ENCODE results near the gene P2RY1. TPM values are rescaled to one million over a fixed set of nuclear protein-coding genes. Genes with fewer than 3 reads are reported as not detected.
A peak's percentile ranks its signal among the peaks of the same experiment; 100 is the strongest.

P2RY1 gene
- total RNA-seq, 1 experiment from 2014 or later = 1.7 TPM

DNA sequence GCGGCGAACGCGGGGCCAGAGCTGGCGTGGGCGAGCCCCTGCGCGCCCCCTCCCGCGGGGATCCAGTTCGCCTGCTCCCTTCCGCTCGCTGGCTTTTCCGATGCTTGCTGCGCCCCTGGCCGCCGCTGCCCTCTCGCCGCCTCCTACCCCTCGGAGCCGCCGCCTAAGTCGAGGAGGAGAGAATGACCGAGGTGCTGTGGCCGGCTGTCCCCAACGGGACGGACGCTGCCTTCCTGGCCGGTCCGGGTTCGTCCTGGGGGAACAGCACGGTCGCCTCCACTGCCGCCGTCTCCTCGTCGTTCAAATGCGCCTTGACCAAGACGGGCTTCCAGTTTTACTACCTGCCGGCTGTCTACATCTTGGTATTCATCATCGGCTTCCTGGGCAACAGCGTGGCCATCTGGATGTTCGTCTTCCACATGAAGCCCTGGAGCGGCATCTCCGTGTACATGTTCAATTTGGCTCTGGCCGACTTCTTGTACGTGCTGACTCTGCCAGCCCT, 721 bp downstream of the P2RY1 start:
- Histone ChIP-seq H3K27ac (ENCODE audit: low read depth, low read length) (no peak overlapping the region; the same call in 1 of the 2 replicates), H3K9me2 (ENCODE audit: insufficient read depth) (no peaks in the 10 kb centered on the region), H3K4me3 (replicated peaks in 1 of 2; ENCODE audit: low read depth in 1 of 2, low read length in 2 of 2) (peak overlapping the region; percentile 44 to 65), H3K4me1 (ENCODE audit: control insufficient read depth in 1 of 2, insufficient read depth in 2 of 2, low read length in 2 of 2) (peaks cover 0 to 16% of the 10 kb centered on the region in 2 experiments; a peak in 2 of 4 replicates), H3K36me3 (ENCODE audit: control insufficient read depth in 1 of 2, insufficient read depth in 2 of 2, low read length in 2 of 2) (no peaks in the 10 kb centered on the region), H4K20me1 (ENCODE audit: insufficient read depth) (no peaks in the 10 kb centered on the region), H3K4me2 (ENCODE audit: low read length) (peak overlapping the region; percentile 93), H3K9me3 (ENCODE audit: control insufficient read depth in 1 of 2, insufficient read depth in 1 of 2, low read depth in 1 of 2, low read length in 2 of 2) (no peaks in the 10 kb centered on the region), H3K79me2 (ENCODE audit: insufficient read depth, low read length) (no peaks in the 10 kb centered on the region), H3K27me3 (ENCODE audit: insufficient read depth, low read length) (no peaks in the 10 kb centered on the region), H3K9ac (ENCODE audit: low read length) (peak overlapping the region; percentile 51; the same call in 1 of the 2 replicates), H2AFZ (ENCODE audit: low read depth, low read length, poor library complexity, severe bottlenecking) (no peak overlapping the region)
- ChIA-PET POLR2A (interaction anchor here (1.8 kb wide), 1 partner anchor 11 kb away, joined by 7 read pairs; no protein-coding TSS in a partner anchor), RAD21 (ENCODE audit: low non-redundant PET in 1 of 2, low total read pairs in 2 of 2, uncharacterized antibody in 2 of 2, unreplicated experiment in 2 of 2) (interaction anchor here in 1 of 2 experiments (0.6 kb wide), 1 partner anchor 127 kb away, joined by 9 read pairs; no protein-coding TSS in a partner anchor), CTCF (no interaction called here)
- DNase-seq (ENCODE audit: low read depth, low spot score) (no peak), ATAC-seq (no peak)
- TF ChIP-seq JUND (IDR thresholded peaks at IDR 0.05) (no peak), CBX3 (IDR thresholded peaks at IDR 0.05; ENCODE audit: low read depth) (no peak), YY1 (IDR thresholded peaks at IDR 0.05; ENCODE audit: extremely low read depth, insufficient replicate concordance, low read depth, low read length) (no peak), ZFX (IDR thresholded peaks at IDR 0.05) (no peak), SP1 (IDR thresholded peaks at IDR 0.05; ENCODE audit: low read depth) (no peak), EGR1 (IDR thresholded peaks at IDR 0.05; ENCODE audit: low read depth) (no peak)
- BruUV-seq (replicated peaks) = no TSS peak
- intact Hi-C loops (cut with micrococcal nuclease) = no loop called here

DNA sequence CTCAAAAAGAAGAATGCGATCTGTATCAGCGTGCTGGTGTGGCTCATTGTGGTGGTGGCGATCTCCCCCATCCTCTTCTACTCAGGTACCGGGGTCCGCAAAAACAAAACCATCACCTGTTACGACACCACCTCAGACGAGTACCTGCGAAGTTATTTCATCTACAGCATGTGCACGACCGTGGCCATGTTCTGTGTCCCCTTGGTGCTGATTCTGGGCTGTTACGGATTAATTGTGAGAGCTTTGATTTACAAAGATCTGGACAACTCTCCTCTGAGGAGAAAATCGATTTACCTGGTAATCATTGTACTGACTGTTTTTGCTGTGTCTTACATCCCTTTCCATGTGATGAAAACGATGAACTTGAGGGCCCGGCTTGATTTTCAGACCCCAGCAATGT, 1.3 kb downstream of the P2RY1 start:
- no peak overlapping the region for H2AFZ ChIP-seq (ENCODE audit: low read depth, low read length, poor library complexity, severe bottlenecking)
- peaks cover 0 to 16% of the 10 kb centered on the region in 2 experiments; a peak in 2 of 4 replicates for H3K4me1 ChIP-seq (ENCODE audit: control insufficient read depth in 1 of 2, insufficient read depth in 2 of 2, low read length in 2 of 2)
- no peaks in the 10 kb centered on the region for H4K20me1 ChIP-seq (ENCODE audit: insufficient read depth)
- H3K4me3 ChIP-seq (replicated peaks in 1 of 2; ENCODE audit: low read depth in 1 of 2, low read length in 2 of 2) = no peak overlapping the region
- H3K27me3 ChIP-seq (ENCODE audit: insufficient read depth, low read length) = no peaks in the 10 kb centered on the region
- H3K9me2 ChIP-seq (ENCODE audit: insufficient read depth) = no peaks in the 10 kb centered on the region
- BruUV-seq (replicated peaks) = no TSS peak
- ChIA-PET CTCF (no interaction called here), RAD21 (ENCODE audit: low non-redundant PET in 1 of 2, low total read pairs in 2 of 2, uncharacterized antibody in 2 of 2, unreplicated experiment in 2 of 2) (no interaction called here), POLR2A (no interaction called here)
- no peaks in the 10 kb centered on the region for H3K79me2 ChIP-seq (ENCODE audit: insufficient read depth, low read length)
- TF ChIP-seq FOSL1 (IDR thresholded peaks at IDR 0.05; ENCODE audit: low read depth) = no peak
- no peak for TF ChIP-seq ELF1 (IDR thresholded peaks at IDR 0.05; ENCODE audit: borderline replicate concordance, low read depth)
- TF ChIP-seq, protein P1, sequence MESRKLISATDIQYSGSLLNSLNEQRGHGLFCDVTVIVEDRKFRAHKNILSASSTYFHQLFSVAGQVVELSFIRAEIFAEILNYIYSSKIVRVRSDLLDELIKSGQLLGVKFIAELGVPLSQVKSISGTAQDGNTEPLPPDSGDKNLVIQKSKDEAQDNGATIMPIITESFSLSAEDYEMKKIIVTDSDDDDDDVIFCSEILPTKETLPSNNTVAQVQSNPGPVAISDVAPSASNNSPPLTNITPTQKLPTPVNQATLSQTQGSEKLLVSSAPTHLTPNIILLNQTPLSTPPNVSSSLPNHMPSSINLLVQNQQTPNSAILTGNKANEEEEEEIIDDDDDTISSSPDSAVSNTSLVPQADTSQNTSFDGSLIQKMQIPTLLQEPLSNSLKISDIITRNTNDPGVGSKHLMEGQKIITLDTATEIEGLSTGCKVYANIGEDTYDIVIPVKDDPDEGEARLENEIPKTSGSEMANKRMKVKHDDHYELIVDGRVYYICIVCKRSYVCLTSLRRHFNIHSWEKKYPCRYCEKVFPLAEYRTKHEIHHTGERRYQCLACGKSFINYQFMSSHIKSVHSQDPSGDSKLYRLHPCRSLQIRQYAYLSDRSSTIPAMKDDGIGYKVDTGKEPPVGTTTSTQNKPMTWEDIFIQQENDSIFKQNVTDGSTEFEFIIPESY (IDR thresholded peaks at IDR 0.05; ENCODE audit: extremely low read depth, insufficient replicate concordance, low read length) = no peak
- no peak for TF ChIP-seq YY1 (IDR thresholded peaks at IDR 0.05; ENCODE audit: extremely low read depth, insufficient replicate concordance, low read depth, low read length)
- TF ChIP-seq POLR2AphosphoS5 (IDR thresholded peaks at IDR 0.05; ENCODE audit: low read depth, low read length) = no peak
- TF ChIP-seq SRF (IDR thresholded peaks at IDR 0.05; ENCODE audit: low read depth) = no peak
- TF ChIP-seq RAD21 (IDR thresholded peaks at IDR 0.05; ENCODE audit: low read depth) = no peak
- H3K36me3 ChIP-seq (ENCODE audit: control insufficient read depth in 1 of 2, insufficient read depth in 2 of 2, low read length in 2 of 2) = no peaks in the 10 kb centered on the region
- H3K27ac ChIP-seq (ENCODE audit: low read depth, low read length) = no peak overlapping the region
- no peak overlapping the region for H3K9ac ChIP-seq (ENCODE audit: low read length)
- no peaks in the 10 kb centered on the region for H3K9me3 ChIP-seq (ENCODE audit: control insufficient read depth in 1 of 2, insufficient read depth in 1 of 2, low read depth in 1 of 2, low read length in 2 of 2)
- no peak overlapping the region for H3K4me2 ChIP-seq (ENCODE audit: low read length)
- ATAC-seq (no peak), DNase-seq (ENCODE audit: low read depth, low spot score) (no peak)
- intact Hi-C loops (cut with micrococcal nuclease) = no loop called here
